G401.6 (cell line): Measurements from ENCODE around the gene MAP3K20.
"Not testable (repeated sequence)": the region's sequence is repeated elsewhere in the genome, so short reads cannot be mapped to it uniquely, and the experiment has no call there.

ENCODE experiments used
- FAIRE-seq: peaks from 2 replicates; lab custom pipeline; 2012; peaks lifted over from hg19 to GRCh38; lab: Jason Lieb, UNC

The MAP3K20 gene

DNA sequence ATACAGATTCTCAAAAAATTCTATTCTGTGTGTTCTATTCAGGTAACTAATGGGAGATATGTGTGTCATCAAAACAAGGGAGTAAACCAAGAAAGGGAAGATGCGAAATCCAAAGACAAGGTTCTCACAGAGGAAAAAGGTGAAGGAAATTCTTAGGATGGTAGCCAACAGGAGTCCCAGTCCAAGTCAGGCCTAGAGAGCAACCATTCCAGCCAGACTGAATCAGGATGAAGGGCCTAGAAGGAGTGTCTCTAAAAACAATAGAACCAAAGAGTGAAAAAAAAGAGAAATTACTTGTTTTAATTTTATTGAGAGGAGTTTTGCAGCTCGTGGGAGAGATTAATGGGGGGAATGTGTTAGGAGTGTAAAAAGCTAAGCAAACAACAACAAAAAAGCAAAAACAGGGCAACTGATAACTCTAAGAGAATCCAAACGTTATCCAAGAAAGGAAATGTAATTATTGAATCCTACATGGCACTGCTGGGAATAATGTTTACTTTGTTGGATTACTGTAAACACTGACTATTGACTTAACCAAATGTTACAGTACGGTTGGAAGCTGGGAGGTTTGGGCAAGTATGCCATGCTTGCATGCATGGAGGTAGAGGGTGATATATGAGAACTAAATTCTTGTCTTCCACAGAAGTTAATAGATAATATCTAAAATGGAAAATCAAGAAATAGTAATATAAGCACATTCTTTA lies 12.3 kb downstream of the MAP3K20 start:
- no peak for FAIRE-seq

DNA sequence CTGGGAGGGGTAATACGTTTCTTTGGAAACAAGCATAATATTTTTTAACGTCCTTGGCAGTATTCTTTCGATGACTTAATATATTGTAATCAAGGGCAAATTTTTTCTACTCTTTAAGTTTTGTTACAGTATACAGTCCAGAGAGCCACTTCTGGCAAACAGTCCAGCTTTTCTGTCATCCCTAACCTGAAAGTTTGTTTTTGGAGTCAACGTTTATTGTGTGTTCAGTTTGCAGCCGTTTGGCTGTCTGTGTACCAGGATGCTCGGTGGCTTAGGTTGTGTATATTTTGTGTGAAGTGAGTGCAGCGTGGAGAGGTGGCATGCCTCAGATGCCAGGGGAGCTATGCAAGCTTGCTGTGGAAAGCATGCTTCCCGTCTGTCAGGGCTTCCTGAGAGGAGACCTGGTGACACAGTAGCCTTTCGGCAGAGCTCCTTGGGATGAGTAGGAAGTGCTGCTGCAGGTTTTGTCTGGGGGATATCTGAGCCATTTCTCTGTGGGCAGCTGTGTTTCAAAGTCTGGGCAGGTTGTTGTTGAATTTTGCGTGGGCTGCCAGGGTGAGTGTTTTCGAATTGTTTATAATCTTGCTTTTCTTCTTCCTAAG lies 14.7 kb downstream of the MAP3K20 start:
- no peak for FAIRE-seq

DNA sequence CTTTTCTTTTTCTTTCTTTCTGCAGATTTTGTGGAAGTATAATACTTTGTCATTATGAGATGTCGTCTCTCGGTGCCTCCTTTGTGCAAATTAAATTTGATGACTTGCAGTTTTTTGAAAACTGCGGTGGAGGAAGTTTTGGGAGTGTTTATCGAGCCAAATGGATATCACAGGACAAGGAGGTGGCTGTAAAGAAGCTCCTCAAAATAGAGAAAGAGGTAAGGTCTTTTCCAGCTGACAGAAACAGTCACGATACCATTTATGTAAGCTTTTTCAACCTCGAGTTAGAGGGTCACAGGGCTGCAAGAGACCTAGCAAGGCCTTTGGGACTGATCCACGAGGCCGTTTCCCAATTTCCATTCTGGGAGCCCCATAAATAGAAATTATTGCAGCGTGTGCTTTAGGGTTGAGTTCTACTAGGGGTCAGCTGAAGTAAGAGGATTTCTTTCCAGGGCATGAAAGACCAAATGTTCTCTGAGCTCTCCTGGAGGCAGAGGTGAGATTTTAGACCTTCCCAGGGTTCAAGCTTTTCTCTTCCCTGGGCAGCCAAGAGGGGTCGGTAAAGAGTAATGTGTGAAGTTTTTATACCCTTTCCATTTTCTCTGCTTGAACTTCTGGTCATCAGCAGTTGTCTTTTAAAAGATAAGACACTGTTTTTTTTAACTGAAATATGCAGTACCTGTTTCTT lies 15.5 kb downstream of the MAP3K20 start:
- FAIRE-seq = no peak

DNA sequence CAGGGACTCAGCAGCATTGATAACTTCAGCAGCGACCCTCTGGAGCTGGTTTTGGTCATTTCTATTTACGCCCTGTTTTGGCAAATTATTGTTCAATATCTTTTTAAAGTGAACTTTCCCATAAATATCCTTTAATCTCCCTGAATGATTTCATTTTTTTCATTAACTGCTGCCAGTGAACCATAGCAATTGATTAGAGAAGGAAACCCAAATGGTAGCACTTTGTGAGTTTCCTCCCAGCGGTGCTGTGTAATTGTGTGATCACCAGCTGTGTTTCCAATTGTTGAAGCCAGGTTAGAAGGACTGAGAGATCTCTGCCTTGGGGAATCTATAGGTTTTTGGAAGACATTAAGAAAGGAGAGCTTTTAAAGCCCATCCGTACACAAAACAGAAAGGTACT lies 16.3 kb downstream of the MAP3K20 start:
- no peak for FAIRE-seq

DNA sequence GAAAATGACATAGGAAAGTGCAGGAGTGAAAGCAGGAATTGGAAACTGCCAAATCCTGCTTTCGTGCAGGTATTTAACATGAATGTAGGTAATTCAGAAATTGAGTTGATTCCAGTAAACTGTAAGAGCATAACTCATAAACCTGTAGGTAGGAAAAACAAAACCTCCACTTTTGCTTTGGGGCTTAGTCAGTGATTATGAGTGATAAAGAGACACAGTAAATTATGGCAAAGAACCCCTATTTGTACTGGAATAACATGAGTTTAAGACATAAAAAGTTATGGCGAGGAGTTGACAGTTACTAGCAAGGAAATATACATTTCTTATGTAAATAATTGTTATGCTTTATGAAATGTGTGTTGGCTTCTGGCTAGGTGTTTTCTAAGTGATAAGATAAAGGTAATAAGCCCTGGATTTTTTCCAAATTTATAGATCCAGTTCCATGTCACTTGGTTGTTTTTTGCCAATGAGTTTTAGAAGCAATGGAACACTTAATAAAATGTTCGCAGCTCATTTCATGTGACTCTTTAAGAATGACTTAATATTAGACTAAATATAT lies 17.3 kb downstream of the MAP3K20 start:
- no peak for FAIRE-seq

DNA sequence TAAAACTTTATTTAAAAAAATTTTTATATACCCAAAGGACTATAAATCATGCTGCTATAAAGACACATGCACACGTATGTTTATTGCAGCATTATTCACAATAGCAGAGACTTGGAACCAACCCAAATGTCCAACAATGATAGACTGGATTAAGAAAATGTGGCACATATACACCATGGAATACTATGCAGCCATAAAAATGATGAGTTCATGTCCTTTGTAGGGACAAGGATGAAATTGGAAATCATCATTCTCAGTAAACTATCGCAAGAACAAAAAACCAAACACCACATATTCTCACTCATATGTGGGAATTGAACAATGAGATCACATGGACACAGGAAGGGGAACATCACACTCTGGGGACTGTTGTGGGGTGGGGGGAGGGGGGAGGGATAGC lies 18.0 kb downstream of the MAP3K20 start:
- FAIRE-seq = not testable (repeated sequence)

DNA sequence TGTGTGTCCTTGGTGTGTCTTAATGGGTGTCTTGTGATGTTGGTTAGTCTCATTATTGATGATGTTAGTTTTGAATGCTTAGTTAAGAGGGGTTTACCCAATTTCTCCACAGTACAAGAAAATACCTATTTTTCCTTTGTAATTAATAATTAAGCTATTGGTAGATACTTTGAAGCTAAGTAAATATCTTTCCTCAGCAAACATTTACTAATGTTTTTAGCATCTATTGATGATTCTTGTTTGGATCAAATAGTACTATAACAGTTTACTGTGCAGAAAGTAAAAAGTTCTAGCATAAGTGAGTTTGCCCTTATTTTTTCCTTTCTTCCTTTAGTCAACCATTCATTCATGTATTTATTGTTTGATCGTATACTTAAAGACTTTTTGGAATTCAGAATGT lies 19.1 kb downstream of the MAP3K20 start:
- no peak for FAIRE-seq

DNA sequence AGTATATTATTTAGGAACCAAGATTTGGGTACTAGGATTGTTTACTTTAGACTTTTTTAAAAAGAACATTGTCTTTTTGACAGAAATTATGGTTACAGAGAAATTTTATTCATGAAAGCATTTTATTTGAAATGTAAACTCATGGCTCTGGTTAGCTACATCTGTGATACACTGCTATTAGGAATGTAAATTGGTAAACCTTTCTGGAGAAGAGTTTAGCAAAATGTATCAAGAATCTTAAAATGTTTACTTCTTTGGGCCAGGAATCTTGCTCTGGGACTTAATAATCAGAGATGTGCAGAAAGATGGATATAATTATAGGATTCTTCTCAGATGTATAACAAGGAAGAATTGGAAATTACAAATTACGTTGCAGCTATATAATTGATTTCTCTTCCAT lies 19.7 kb downstream of the MAP3K20 start:
- no peak for FAIRE-seq

DNA sequence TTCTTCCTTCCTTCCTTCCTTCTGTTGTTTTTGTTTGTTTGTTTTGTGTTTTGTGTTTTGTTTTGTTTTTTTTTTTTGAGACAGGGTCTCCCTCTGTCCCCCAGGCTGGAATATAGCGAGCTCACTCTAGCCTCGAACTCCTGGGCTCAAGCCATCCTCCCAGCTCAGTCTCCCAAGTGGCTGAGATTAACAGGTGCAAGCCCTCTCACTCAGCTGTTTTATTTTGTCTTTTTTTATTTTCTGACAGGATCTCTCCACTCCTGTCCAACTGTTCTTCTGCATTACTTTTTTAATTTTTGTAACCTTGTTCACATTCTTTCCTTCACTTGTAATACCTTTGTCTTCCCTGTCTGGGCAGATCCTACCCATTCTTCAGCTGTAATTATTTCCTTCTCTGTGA lies 23.6 kb downstream of the MAP3K20 start:
- FAIRE-seq = no peak

DNA sequence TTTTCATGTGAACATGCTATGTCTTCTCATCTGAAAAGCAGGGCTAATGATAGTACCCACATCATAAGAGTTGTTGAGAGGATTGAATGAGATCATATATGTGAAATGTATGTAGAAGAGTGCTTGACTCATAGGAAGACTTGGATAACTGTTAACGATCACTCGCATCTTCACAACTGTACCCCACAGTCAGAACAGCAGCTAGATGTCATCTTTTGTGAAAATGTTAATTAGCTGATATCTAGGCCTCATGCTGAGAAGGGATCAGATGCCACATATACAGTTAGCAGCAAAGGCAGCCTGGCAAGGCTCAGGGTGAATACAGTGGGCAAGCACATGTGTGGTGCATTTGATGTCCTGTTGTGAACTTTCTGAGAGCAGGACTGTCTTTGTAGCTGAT lies 24.2 kb downstream of the MAP3K20 start:
- no peak for FAIRE-seq

DNA sequence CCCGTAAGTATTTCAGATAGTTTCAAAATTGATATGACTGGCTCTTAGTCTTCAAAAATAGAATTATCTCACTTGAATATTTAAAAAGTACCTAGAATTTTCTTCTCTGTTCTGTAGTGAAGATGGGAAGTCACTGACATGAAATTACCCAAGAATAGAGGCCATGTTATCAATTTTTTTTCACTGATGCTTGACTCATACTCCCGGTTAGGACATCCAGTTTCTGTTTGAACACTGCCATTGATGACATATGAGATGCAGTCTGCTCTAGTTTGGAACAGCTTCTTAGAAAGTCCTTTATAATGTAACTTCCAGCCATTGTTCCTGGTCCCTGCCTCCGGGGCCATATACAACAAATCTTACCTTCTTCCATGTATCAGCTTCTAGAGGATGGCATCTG lies 26.0 kb downstream of the MAP3K20 start:
- FAIRE-seq = no peak

DNA sequence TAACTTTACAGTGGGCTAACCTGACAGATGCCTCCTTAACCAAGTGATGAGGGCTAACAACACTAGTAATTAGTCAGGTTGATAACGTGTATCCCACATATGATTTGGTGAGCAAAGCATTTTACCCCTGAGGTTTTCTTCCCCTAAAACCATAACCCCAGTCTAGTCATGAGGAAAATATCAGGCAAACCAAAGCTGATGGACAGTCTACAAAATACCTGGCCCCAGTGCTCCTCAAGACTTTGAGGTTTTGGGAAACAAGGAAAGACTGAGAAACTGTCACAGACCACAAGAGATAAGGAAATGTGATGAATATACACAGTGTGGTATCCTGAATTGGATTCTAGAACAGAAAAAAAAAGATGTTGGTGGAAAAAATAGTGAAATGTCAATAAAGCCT lies 28.5 kb downstream of the MAP3K20 start:
- no peak for FAIRE-seq

DNA sequence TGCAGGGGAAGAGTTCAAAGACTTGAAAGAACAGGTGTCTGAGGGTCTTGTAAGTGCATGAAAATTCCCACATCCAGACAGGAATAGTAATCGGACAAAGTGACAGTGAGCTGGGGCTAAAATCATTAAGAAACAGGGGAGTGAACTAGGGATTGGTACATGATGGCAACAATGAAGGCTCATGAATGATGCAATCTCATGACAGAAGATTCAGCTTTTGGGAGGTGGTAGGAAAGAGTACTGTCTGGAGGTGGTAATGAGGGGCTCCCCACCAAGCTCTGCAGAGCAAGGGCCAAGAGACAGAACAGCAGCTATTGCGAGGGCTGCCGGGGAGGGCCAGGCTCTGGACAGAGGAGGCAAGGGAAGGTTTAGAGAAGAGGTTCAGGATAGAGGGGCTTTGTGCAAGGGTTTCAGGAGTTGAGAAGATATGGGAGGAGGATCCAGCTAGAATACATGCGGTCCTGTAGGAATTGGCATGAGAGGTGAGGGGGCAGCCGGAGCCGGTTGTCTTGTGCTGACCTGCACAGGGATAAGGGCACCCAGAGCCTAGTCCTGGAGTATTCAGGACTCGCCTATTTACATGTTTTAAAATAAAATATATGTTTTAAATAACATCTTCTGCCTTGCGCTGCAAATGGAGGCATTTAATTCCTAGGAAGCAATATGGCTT lies 31.4 kb downstream of the MAP3K20 start:
- FAIRE-seq = no peak

DNA sequence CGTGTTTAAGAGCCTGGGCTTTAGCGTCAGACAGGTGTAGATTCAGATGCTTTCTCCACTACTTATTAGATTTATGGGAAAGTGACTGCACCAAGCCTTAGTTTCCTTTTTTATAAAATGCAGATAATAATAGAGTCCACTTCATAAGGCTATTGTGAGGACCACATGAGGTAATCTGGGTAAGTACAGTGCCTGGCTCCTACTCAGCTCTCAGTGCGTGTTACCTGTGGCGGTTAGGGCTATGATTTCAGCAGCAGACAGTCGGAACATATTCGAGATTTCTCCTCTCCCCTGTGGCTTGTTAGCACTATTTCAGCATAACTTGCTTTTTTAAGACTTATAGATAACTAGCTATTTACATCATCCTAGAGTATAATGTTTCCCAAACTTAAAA lies 32.0 kb downstream of the MAP3K20 start:
- no peak for FAIRE-seq

DNA sequence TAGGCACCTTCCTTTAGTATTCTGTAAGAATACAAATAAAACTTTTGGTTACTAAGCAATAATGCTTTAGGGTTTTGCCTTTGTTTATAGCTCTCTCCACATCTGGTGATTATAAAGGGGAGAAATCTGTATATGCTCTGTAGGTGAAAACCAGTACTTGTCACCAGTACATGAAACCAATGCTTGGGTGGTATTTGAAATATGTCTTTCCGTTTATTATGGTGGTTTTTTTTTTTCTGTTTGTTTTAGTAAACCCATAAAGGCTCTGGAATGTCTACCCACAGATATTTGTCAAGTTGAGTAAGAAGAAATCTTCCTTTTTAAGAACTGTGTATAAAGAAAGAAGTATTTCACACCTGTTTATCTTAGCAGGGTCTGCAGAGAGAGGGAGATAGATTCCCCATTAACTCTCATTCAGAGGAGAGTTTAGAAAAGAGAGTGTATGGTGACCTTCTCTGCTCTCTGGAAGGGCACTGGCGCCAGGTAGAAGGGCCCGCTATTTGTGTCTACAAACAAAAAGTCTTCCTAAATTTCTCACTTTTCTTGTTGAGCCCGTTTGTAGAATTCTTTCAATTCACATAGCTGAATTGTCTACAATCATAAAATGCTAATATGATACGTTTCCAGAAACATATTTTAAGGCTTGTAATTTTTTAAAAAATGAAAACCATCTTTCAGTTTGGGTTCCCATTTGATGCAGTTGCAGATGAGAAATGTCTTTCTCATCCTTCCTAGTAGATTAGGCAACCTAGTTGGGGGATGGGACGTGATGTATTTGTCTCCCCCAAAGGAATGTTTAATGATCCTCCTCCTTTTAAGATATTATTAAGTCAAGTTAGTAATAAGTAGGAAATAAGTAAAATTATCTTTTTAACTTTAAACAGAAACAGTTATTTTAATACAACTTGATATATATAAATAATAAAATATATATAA lies 33.9 kb downstream of the MAP3K20 start:
- no peak for FAIRE-seq

DNA sequence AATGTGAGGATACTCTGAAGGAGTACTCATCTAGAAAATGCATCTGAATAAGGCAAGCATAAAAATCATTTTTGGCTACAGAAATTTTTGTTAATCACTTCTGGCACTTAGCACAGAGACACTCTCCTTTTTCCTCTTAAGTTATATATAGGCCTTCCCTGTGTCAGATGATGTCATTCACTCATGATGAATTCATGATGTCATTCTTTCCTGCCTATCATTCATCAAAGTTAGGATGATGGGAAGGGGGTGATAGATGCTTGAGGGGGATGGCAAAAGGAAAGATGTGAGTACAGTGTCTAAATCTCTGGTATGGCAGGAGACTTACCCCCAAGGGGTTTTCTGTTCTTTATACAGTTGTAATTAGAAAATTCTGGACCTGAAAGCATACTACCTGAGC lies 42.0 kb downstream of the MAP3K20 start:
- no peak for FAIRE-seq

DNA sequence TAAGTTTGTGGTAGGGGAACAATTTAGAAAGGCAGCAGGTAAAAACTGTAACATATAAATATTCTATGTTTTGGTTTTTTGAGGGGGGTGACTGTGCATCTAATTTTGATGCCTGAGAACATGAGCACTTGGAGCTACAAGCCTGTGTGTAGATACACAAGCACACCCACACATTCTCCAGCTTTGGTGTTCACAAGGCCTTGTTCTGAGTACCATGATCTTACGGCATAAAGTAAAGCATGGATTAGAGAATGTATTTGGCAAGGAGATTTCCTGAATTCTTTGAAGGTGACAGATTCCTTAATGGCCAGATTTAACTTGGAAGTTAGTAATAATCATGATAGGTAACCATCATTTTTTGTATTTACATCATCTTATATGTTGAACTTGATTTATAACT lies 42.7 kb downstream of the MAP3K20 start:
- no peak for FAIRE-seq

DNA sequence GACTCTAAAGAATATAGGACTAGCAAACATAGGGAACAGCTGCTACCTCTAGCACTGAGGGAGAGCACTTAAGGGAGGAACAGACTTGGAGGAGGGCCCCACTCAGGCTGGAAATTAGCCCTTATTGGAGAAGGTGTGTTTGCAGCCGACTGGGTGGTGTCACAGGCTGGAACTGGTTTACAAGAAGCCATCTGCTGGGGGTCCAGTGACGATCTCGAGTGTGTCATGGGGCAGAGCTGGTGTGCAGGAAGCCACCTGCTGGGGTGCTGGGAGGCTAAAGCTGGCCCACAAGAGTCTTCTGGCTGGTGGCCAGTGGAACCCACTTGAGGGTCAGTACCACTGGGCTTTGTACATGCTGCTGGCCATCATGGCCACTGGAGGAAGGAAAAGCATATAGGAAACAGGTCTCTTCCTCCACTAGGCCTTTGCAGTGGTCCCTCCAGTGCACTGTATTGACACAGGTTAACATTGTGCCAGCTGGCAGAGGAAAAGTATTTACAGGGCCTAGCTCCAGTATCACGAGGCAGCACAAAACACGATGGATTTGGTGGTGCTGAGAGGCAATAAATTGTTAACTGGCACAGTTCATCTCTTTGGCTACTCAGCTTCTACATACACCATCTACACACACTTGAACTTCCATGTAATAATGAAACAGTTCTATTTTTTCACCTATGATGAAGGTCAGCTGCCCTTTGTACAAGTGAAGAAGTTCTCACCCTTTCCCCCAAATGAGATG lies 43.6 kb downstream of the MAP3K20 start:
- FAIRE-seq = no peak

DNA sequence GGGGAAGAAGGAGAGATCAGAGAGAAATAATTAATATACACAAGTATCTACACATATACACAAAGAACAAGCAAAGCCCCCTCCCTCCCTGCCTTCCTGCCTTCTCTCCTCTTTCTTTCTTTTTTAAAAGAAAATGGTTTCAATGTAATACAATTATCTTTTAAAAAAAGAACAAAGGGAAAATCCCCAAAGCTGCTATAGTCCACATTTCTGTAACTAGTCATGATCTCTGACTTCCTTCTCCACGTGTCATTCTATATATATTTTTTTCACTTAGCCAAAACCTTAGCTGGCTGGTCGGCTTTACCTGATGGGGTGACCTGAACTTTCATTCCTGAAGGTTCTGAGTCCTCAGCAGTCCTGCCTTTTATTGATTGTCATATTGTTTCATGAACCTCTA lies 44.3 kb downstream of the MAP3K20 start:
- FAIRE-seq = no peak

DNA sequence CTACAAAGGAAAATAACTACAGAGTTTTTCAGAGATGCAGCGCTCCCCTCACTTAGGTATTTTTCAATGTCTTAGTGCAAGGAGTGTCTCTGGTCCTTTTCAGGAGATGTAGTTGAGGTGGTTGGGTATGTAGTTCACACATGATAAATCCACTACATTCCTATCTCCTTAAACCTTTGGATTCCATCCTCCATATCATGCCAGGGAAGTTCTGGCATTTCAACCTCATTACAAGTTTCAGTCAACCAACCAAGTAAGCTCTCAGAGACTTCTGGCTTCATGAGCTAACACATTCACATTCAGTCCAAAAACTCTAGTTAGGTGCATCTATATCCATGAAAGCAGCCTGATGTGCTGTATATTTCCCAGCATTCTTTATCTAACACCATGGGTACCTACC lies 47.3 kb downstream of the MAP3K20 start:
- no peak for FAIRE-seq

DNA sequence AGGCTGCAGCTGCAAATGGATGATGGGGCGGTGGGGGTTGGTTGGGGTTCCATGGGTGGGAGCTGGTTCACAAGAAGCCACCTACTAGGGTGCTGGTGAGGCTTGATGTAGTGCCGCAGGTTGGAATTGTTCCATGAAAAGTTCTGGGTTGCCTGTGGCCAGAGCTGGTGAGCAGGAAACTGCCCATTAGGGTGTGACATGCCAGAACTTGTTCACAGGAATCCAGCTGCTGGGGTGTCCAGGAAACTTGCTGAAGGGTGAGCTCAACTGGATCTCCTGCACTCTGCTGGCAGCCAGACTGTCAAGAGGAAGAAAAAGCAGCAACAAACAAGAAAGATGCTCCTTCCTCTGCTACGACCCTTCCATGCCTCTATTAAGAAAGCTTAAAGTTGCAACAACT lies 48.8 kb downstream of the MAP3K20 start:
- no peak for FAIRE-seq
